Esophagus muscularis mucosa (tissue), 3 donors: Measurements from ENCODE around the gene BZW1.

Experiments used
- CTCF ChIP-seq, 3 experiments: fragments of 200-600 bp in 2 of 3; fragments of 450-650 bp in 1 of 3; sonication (generic) in 2 of 3; IDR thresholded peaks; one replicate each; pipeline ENCODE4 v1.5.1; 2017 to 2019; ENCODE audit warnings: antibody characterized with exemption in 3 of 3, mild to moderate bottlenecking in 2 of 3, moderate library complexity in 1 of 3
- POLR2AphosphoS5 ChIP-seq, 2 donors: sonication (generic); formaldehyde crosslinking; IDR thresholded peaks; one replicate each; pipeline ENCODE4 v1.6.1; 2017; ENCODE audit warnings: antibody characterized with exemption in 2 of 2

DNA sequence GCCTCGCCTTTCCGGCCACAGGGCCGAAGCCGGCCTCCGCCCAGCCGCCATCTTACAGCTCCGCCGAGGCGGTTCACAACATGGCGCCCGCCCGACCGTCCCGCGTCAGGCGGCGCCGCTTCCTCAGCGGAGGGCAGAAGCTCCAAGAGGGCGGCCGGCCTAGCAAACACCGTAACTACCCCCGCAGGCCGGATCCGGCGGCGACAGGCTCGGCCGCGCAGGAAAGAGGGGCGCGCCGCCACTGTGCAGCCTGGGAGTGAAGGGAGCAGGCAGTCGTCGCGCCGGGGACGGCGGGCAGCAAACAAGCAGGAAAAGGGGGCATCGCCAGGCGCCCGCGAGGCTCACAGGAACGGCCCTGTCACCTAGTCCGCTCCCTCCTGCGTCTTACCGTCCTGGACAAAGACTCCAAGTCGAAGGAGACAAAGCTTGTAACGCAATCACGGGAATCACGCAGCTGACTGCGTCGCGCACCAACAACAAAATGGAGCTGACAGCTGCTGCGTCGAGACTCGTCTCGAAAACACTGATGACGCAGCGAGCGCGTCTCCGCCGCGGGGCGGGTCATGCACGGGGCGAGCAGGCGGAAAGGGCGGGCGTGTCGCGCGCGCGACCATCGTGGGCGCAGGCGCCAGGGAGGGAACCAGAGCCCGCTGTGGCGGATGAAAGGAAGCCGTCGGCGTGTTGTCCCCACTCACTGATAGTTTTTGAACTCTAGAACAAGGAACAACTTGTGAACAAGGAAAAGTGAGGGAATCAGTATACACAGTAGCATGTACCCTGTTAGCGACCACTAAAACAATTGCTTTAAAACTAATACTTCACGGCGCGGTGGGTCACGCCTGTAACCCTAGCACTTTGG, 52.7 kb downstream of the BZW1 start, which contains the start of gene CLK1:
- TF ChIP-seq CTCF (IDR thresholded peaks at IDR 0.05): no peak
- peak; percentile 100 for TF ChIP-seq POLR2AphosphoS5 (IDR thresholded peaks at IDR 0.05)
